ENCODE measurements around the gene FAM228B.

Gene FAM228B

DNA sequence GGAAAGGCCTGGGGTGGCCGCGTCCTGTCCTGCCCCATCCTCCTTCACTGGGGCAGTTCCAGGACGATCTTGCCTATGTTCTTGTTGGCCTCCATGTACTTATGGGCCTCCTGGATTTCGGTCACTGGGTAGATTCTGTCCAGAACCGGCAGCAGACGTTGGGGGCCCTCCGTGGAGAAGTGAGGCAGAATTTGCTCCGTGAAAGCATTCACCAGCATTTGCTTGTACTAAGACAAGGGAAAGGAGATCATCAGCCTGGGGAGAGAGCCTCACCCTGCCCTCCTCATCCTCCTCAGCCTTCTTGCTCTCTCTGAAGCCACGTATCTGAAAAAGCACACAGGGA, 45.8 kb upstream of the FAM228B start:
- Histone ChIP-seq H3K4me3 (peak overlapping the region; percentile 69 to 88), H3K27ac (peak overlapping the region; percentile 91 to 99), H3K9me3 (no peaks in the 10 kb centered on the region), H3K27me3 (no peaks in the 10 kb centered on the region), H3K36me3 (peaks cover 6 to 42% (median 18%) of the 10 kb centered on the region in 3 donors), H3K4me1 (peaks cover 0 to 26% (median 17%) of the 10 kb centered on the region in 4 donors)
- no peak for DNase-seq
- intact Hi-C loops (cut with DNase I; ENCODE audit: low total_unique reads) = no loop called here
- TF ChIP-seq, protein P1, sequence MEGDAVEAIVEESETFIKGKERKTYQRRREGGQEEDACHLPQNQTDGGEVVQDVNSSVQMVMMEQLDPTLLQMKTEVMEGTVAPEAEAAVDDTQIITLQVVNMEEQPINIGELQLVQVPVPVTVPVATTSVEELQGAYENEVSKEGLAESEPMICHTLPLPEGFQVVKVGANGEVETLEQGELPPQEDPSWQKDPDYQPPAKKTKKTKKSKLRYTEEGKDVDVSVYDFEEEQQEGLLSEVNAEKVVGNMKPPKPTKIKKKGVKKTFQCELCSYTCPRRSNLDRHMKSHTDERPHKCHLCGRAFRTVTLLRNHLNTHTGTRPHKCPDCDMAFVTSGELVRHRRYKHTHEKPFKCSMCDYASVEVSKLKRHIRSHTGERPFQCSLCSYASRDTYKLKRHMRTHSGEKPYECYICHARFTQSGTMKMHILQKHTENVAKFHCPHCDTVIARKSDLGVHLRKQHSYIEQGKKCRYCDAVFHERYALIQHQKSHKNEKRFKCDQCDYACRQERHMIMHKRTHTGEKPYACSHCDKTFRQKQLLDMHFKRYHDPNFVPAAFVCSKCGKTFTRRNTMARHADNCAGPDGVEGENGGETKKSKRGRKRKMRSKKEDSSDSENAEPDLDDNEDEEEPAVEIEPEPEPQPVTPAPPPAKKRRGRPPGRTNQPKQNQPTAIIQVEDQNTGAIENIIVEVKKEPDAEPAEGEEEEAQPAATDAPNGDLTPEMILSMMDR (IDR thresholded peaks at IDR 0.05) = no peak

DNA sequence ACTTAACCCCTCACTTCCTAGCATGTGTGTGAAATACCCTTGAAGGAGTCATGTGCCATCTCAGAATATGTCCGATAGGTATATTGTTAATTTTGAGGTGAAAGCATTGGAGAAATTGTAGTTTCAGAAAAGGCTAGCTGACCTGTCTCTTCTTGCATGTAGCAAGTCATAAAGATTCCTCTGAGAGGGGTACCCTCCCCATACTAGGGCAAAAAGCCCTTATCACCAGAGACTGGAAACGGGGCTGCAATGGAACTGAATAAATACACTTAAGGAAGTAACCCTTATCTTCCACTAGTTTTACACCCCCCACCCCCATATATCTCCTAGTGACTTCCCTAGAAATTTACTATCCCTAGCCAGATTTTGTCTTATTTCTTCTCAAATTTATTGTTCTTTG, 45.4 kb upstream of the FAM228B start:
- TF ChIP-seq, protein P1 (IDR thresholded peaks at IDR 0.05) = no peak
- intact Hi-C loops (cut with DNase I; ENCODE audit: low total_unique reads) = no loop called here
- Histone ChIP-seq H3K9me3 (no peaks in the 10 kb centered on the region), H3K36me3 (peaks cover 6 to 42% (median 18%) of the 10 kb centered on the region in 3 donors), H3K4me3 (peak overlapping the region; percentile 69 to 88), H3K27ac (peak overlapping the region; percentile 91 to 99), H3K27me3 (no peaks in the 10 kb centered on the region), H3K4me1 (peaks cover 0 to 29% (median 17%) of the 10 kb centered on the region in 4 donors)
- DNase-seq = no peak

DNA sequence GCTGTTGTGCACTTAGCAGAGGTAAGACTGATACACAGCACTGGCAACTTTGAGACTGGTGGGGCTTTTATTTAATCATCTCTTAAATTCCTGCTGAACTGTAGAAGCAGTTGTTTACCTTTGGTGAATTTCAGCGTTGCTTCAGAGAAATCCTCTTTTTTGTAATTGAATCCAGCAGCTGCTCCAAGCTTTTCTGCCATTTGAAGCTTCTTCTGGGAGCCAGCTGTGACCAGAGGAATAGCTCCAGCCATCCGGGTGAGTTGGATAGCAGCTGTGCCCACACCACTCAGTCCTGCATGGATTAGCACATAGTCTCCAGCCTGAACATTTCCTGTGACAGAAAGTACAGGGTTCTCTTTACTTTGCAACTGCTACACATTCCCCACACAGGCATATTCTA, 42.6 kb upstream of the FAM228B start:
- DNase-seq = no peak

DNA sequence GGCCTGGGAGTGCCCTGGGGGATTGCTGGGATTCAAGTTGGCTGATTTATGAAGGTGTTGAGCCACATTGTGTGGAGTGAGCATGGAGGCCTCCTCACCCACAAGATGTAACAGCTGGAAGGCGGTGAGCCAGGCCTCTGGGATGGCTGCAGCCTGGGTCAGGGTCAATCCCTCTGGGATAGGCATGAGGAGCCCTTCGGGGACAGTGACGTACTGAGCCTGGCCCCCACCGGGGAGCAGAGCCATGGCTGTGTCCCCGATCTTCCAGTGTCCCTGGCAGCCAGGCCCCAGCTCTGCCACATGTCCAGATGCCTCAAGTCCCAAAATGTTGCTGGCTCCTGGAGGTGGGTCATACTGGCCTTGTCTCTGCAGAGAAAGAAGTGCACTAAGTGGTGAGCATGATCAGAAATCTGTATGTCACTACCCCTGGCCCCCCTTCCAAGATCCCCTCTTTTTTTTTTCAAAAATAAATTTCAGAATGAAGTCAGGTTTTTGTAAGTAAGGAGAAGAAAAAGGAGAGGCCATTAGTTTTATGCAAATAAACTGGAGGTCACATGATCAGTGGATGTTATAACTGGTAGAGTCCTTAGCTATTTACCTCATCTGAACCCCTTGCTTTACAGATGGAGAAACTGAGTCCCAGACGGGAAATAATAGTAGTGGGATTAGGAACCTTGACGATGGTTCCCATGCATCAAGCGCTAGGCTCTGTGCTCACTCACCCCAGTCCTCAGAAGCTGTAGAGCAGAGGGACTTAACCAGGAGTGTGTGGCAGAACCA, 40.3 kb upstream of the FAM228B start:
- DNase-seq = no peak
- Histone ChIP-seq H3K27ac (peak overlapping the region; percentile 83 to 93), H3K4me3 (peak overlapping the region in 1 of 2 donors; percentile 64), H3K4me1 (peaks cover 0 to 18% (median 16%) of the 10 kb centered on the region in 4 donors), H3K27me3 (no peaks in the 10 kb centered on the region), H3K9me3 (no peaks in the 10 kb centered on the region), H3K36me3 (peaks cover 16 to 43% (median 22%) of the 10 kb centered on the region in 3 donors)
- TF ChIP-seq, protein P1 (IDR thresholded peaks at IDR 0.05) = no peak
- intact Hi-C loops (cut with DNase I; ENCODE audit: low total_unique reads) = loop anchor here (5.0 kb wide), 3 partner anchors 36 to 261 kb away; partner anchors contain the start of genes ATAD2B, FKBP1B and WDCP

More for the DNA sequence above, 42.6 kb upstream of the FAM228B start:
- Histone ChIP-seq H3K27ac (no peak overlapping the region), H3K27me3 (no peaks in the 10 kb centered on the region), H3K4me1 (peaks cover 0 to 26% (median 24%) of the 10 kb centered on the region in 4 donors), H3K9me3 (no peaks in the 10 kb centered on the region), H3K36me3 (peaks cover 6 to 33% (median 18%) of the 10 kb centered on the region in 3 donors), H3K4me3 (no peak overlapping the region)
- TF ChIP-seq, protein P1 (IDR thresholded peaks at IDR 0.05) = no peak
- intact Hi-C loops (cut with DNase I; ENCODE audit: low total_unique reads) = loop anchor here (5.0 kb wide), 3 partner anchors 33 to 258 kb away; partner anchors contain the start of genes ATAD2B, FKBP1B and WDCP

DNA sequence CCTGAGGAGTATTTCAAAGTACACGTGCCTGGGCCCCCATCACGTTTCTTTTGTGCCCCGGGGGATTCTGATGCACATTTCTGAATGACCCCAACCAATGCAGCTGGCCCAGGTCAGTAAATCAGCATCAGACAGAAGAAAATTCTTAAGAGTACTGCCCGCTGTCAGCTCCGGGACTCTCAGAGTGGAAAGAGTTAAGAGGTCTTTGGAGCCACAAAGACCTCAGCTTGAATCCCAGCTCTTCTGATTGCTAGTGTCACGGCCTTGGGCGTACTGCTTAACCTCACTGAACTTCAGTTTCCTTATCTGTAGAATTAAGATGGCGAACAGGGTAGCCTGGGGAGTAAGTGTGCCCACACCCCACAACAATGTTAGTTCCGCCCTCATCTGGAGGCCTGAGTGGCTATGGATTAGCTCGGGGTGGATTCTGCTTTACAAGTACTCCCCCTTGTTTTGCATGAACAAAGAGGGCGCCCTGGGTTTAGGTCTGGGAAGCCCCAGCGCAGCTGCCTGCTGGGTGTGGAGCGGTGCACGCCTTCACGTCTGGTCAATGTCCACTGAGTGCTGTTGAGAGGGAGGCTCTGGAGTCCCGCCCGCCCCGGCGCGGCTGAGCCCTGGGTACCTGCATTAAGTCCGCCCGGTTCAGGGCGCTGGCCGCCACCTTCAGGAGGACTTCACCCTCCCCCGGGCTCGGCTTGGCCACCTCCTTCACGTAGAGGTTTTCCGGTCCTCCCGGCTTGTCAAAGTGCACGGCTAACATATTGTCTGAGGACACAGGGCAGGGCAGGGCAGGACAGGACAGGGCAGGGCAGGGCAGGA, 39.5 kb upstream of the FAM228B start:
- Histone ChIP-seq H3K4me3 (peak overlapping the region; percentile 61 to 64), H3K36me3 (peaks cover 24 to 47% (median 29%) of the 10 kb centered on the region in 3 donors), H3K9me3 (no peaks in the 10 kb centered on the region), H3K27ac (peak overlapping the region; percentile 83 to 93), H3K27me3 (no peaks in the 10 kb centered on the region), H3K4me1 (peaks cover 0 to 17% (median 15%) of the 10 kb centered on the region in 4 donors)
- peak in 1 of 2 donors; percentile 57 for DNase-seq
- intact Hi-C loops (cut with DNase I; ENCODE audit: low total_unique reads) = loop anchor here (5.0 kb wide), 3 partner anchors 36 to 261 kb away; partner anchors contain the start of genes ATAD2B, FKBP1B and WDCP
- TF ChIP-seq, protein P1 (IDR thresholded peaks at IDR 0.05) = no peak
